Measurements from ENCODE around the gene CLTCL1. TPM values are rescaled to one million over a fixed set of nuclear protein-coding genes. Genes with fewer than 3 reads are reported as not detected.

Gene CLTCL1
- total and polyA plus RNA-seq, 9 of the 15 experiments (the other 6 are each of a cell fraction or from before 2014, with no cell fraction given): 1.1 to 11.7 (median 5.0) TPM

GRCh38 chr22:19179497-19180048 is 111.9 kb downstream of the CLTCL1 start (continued):
- TF ChIP-seq ARID4B (CRISPR knock-in tag; IDR thresholded peaks at IDR 0.05): no peak
- TF ChIP-seq GATAD2A (IDR thresholded peaks at IDR 0.05): no peak
- TF ChIP-seq TAF7 (tag; IDR thresholded peaks at IDR 0.05): no peak
- no peak for TF ChIP-seq ILF3 (IDR thresholded peaks at IDR 0.05; ENCODE audit: borderline replicate concordance)
- TF ChIP-seq MTA3 (IDR thresholded peaks at IDR 0.05; ENCODE audit: borderline replicate concordance): no peak
- no peak for TF ChIP-seq ZNF175 (CRISPR knock-in tag; IDR thresholded peaks at IDR 0.05; ENCODE audit: low read depth)
- no peak for TF ChIP-seq ZBTB8A (IDR thresholded peaks at IDR 0.05; ENCODE audit: partially characterized antibody)
- no peak for TF ChIP-seq KLF16 (IDR thresholded peaks at IDR 0.05)
- TF ChIP-seq RBM22 (IDR thresholded peaks at IDR 0.05; ENCODE audit: low read depth, low read length, poor library complexity, severe bottlenecking): no peak
- TF ChIP-seq NR0B1 (IDR thresholded peaks at IDR 0.05; ENCODE audit: partially characterized antibody): no peak
- TF ChIP-seq U2AF2 (optimal IDR thresholded peaks at IDR 0.05; ENCODE audit: low read depth, low read length): no peak
- no peak for TF ChIP-seq ZNF766 (CRISPR knock-in tag; conservative IDR thresholded peaks at IDR 0.05)
- TF ChIP-seq ZNF212 (CRISPR knock-in tag; IDR thresholded peaks at IDR 0.05): no peak; the same call in 1 of the 2 replicates
- TF ChIP-seq MBD2 (IDR thresholded peaks at IDR 0.05; ENCODE audit: borderline replicate concordance, low read depth): no peak
- TF ChIP-seq TAF15 (IDR thresholded peaks at IDR 0.05; ENCODE audit: low read depth, low read length): no peak
- no peak for TF ChIP-seq ZFX (CRISPR knock-in tag; IDR thresholded peaks at IDR 0.05)
- no peak for TF ChIP-seq ZNF77 (CRISPR knock-in tag; IDR thresholded peaks at IDR 0.05)
- TF ChIP-seq ETS1 (conservative IDR thresholded peaks at IDR 0.05; ENCODE audit: control insufficient read depth, low read depth, low read length): no peak
- no peak for TF ChIP-seq PTRF (tag; IDR thresholded peaks at IDR 0.05)
- no peak for TF ChIP-seq HDAC1 (IDR thresholded peaks at IDR 0.05)
- no peak for TF ChIP-seq CTCFL (IDR thresholded peaks at IDR 0.05; ENCODE audit: borderline replicate concordance, insufficient read depth, low read depth, low read length, poor library complexity, severe bottlenecking)
